IMR-90 (cell line): ENCODE results near the gene INHA.

Experiments used
- CEBPB ChIP-seq: IDR thresholded peaks from 2 replicates; pipeline ENCODE4 v1.6.1; 2012; ENCODE audit warnings: low read depth, low read length, improper control_type of control experiment
- CHD1 ChIP-seq: IDR thresholded peaks from 2 replicates; pipeline ENCODE4 v1.6.1; 2012; ENCODE audit warnings: low read depth, low read length, improper control_type of control experiment
- CTCF ChIP-seq: conservative IDR thresholded peaks from 2 replicates; pipeline ENCODE4 v1.5.1; 2012; ENCODE audit warnings: mild to moderate bottlenecking, low read depth, low read length, improper control_type of control experiment
- FOS ChIP-seq: fragments of 150-350 bp; IDR thresholded peaks from 2 replicates; pipeline ENCODE4 v1.6.1; 2016; ENCODE audit warnings: low read depth, low read length
- MAFK ChIP-seq: IDR thresholded peaks from 2 replicates; pipeline ENCODE4 v1.6.1; 2012; ENCODE audit warnings: low read depth, low read length, improper control_type of control experiment
- MAZ ChIP-seq: IDR thresholded peaks from 2 replicates; pipeline ENCODE4 v1.6.1; 2012; ENCODE audit warnings: low read depth, mild to moderate bottlenecking, low read length, improper control_type of control experiment, moderate library complexity, borderline replicate concordance
- POLR2A ChIP-seq: IDR thresholded peaks from 2 replicates; pipeline ENCODE4 v1.6.1; 2012; ENCODE audit warnings: mild to moderate bottlenecking, low read depth, low read length
- RAD21 ChIP-seq: IDR thresholded peaks from 2 replicates; pipeline ENCODE4 v1.6.1; 2012; ENCODE audit warnings: low read length, improper control_type of control experiment
- RCOR1 ChIP-seq: IDR thresholded peaks from 2 replicates; pipeline ENCODE4 v1.6.1; 2012; ENCODE audit warnings: mild to moderate bottlenecking, low read length, improper control_type of control experiment; ENCODE audit not compliant: insufficient replicate concordance
- RFX5 ChIP-seq: IDR thresholded peaks from 2 replicates; pipeline ENCODE4 v1.8.0; 2012; ENCODE audit warnings: low read depth, mild to moderate bottlenecking, low read length, moderate library complexity
- SMC3 ChIP-seq: fragments of 150-350 bp; IDR thresholded peaks from 2 replicates; pipeline ENCODE4 v1.6.1; 2016; ENCODE audit warnings: low read depth, mild to moderate bottlenecking, antibody characterized with exemption, low read length, moderate library complexity
- USF2 ChIP-seq: fragments of 150-350 bp; IDR thresholded peaks from 2 replicates; pipeline ENCODE4 v1.6.1; 2017; ENCODE audit warnings: mild to moderate bottlenecking, antibody characterized with exemption, low read length, low read depth

- TF ChIP-seq MAFK (no peak), RFX5 (no peak), RCOR1 (no peak), CTCF (no peak), POLR2A (no peak), CEBPB (no peak), USF2 (no peak), MAZ (no peak), RAD21 (no peak), CHD1 (no peak), FOS (no peak), SMC3 (no peak)
These were observed 47.3 kb upstream of the INHA start for GRCh38 chr2:219524817-219525216.
